ENCODE measurements around the gene MIER1.
A peak's percentile ranks its signal among the peaks of the same experiment; 100 is the strongest.

MIER1 gene

DNA sequence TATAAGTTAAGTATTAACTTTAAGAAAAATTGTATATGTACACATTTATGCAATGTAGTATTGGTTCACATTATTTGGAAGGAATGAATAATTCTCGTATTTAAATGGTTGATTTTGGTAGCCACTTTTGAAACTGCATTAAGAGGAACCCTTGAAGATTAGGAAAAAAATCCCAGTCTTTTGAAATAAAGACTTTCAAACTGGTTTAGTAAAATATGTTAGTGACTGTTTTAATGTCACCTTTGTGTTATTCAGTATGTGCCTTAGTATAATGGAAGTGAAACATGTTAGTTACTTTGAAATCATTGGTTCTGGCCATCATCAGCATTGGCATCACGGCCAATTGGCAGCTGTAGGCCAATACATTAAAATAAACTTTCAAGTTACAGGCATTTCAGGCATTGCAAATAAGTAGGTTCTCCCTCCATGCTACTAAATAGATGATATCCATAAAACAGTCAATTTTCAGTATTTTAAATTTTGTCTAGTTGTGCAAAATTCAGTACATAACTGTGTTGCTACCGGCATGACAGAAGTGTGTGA is 4.4 kb downstream of the MIER1 start:
- peaks cover 51% of the 10 kb centered on the region for H3K4me1 Mint-ChIP-seq (ENCODE audit: low read depth)

DNA sequence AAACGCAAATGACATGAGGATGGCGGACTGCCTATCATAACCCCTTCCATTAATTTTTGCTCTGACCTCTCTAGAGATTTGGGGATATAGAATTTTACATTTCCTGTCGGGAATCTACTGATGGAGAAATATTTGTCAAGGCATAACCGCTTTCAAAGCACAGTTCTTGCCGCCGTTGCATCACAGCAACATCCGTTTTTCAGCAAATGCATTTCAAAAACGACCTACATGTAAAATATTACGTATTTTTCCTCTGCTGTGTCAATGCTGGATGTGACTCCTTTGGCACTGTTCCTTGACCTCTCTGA is 4.9 kb downstream of the MIER1 start:
- H3K27me3 Mint-ChIP-seq (ENCODE audit: low read depth), result no peaks in the 10 kb centered on the region
- H3K9me3 Mint-ChIP-seq, result no peaks in the 10 kb centered on the region
- peak overlapping the region; percentile 92 for H3K27ac Mint-ChIP-seq
- H3K4me1 Mint-ChIP-seq (ENCODE audit: low read depth), result peaks cover 51% of the 10 kb centered on the region
- peaks cover 10% of the 10 kb centered on the region for H3K36me3 Mint-ChIP-seq (ENCODE audit: low read depth)
- H3K4me3 Mint-ChIP-seq, result peak overlapping the region; percentile 92
- DNase-seq (ENCODE audit: low spot score), result no peak

More for the DNA sequence above, 4.4 kb downstream of the MIER1 start:
- Mint-ChIP-seq H3K27ac (peak overlapping the region; percentile 92), H3K27me3 (ENCODE audit: low read depth) (no peaks in the 10 kb centered on the region), H3K9me3 (no peaks in the 10 kb centered on the region), H3K36me3 (ENCODE audit: low read depth) (peaks cover 10% of the 10 kb centered on the region), H3K4me3 (peak overlapping the region; percentile 92)
- no peak for DNase-seq (ENCODE audit: low spot score)

DNA sequence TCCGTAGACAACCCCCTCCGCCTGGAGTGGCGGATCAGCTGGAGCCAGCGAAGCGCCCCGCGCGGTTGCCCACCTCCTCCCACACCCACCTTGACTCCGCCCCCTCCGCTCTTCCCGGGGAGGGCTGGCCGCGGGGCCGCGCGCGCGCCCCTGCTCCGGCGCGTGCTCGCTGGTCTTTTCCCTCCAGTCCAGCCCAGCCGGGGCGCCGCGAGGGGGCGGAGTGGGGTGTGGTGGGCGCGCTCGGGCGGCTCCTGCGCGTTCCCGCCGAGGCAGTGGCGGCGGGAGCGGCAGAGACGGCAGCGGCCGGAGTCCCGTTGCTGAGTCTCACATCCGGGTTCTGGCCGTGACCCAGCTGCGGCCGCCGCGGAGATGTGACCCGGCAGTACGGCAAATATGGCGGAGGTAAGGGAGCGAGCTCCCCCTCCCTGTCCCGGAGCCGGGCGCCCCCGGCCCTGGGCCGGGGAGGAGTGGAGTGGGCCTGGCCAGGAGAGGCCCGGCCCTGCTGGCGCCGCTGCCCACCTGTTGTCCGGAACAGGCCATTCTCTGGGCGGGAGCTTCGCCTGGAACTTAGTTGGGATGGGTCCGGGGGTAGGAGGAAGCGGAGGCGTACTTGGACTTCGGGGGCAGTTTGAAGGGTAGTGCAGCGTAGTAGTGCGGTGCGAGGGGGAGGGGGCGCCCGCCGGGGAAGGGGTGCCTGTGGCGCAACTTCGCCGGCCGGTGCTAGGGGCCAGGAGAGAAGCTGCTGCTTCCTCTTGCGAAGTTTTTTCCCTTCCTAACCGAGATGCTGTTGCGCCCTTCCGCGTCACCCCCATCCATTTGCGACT is 5.4 kb downstream of the MIER1 start:
- H3K4me3 Mint-ChIP-seq, result peak overlapping the region; percentile 92
- H3K4me1 Mint-ChIP-seq (ENCODE audit: low read depth), result peaks cover 56% of the 10 kb centered on the region
- peaks cover 11% of the 10 kb centered on the region for H3K36me3 Mint-ChIP-seq (ENCODE audit: low read depth)
- peak overlapping the region; percentile 92 for H3K27ac Mint-ChIP-seq
- H3K27me3 Mint-ChIP-seq (ENCODE audit: low read depth), result no peaks in the 10 kb centered on the region
- DNase-seq (ENCODE audit: low spot score), result peak; percentile 95
- H3K9me3 Mint-ChIP-seq, result no peaks in the 10 kb centered on the region

DNA sequence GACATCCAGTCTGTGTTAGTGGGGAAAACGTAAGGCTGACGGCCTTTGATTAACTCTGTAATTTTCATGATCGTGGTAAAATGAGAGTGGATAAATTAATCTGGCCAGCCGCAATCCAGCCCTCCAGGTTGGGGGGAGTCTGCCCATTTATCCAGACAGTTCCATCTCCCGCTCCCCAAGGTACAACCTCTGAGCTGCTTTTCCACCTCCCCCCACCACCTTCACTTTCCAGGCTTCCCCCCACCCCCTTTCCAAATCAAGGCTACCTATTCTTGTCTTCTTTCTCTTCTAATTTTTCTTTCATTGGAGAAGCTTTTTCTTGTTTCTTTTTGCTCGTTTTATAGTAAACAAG is 6.0 kb downstream of the MIER1 start:
- H3K36me3 Mint-ChIP-seq (ENCODE audit: low read depth), result peaks cover 16% of the 10 kb centered on the region
- H3K9me3 Mint-ChIP-seq, result no peaks in the 10 kb centered on the region
- H3K4me1 Mint-ChIP-seq (ENCODE audit: low read depth), result peaks cover 58% of the 10 kb centered on the region
- DNase-seq (ENCODE audit: low spot score), result no peak
- peak overlapping the region; percentile 92 for H3K27ac Mint-ChIP-seq
- H3K4me3 Mint-ChIP-seq, result peak overlapping the region; percentile 92
- no peaks in the 10 kb centered on the region for H3K27me3 Mint-ChIP-seq (ENCODE audit: low read depth)

DNA sequence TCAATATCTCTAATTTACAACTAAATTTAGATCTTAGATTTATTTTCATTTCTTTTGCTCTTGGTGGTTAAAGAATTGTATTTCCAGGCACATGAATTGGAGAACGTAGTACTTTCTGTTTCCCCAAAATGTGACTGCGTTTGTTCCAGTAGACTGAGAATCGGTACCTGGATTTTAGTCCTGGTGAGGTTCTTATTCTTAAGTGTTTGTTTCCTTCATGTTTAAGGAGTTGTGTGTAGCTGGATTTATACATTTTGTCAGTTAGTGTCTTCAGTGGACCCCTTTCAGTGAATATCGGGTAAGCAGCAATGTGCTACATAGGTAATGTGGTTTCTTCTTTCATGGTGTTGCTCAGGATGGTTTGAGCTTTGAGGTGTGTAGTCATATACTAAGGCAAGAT is 6.8 kb downstream of the MIER1 start:
- no peaks in the 10 kb centered on the region for H3K9me3 Mint-ChIP-seq
- H3K27me3 Mint-ChIP-seq (ENCODE audit: low read depth), result no peaks in the 10 kb centered on the region
- peak overlapping the region; percentile 92 for H3K4me3 Mint-ChIP-seq
- peaks cover 55% of the 10 kb centered on the region for H3K4me1 Mint-ChIP-seq (ENCODE audit: low read depth)
- H3K27ac Mint-ChIP-seq, result peak overlapping the region; percentile 92
- DNase-seq (ENCODE audit: low spot score), result no peak
- H3K36me3 Mint-ChIP-seq (ENCODE audit: low read depth), result peaks cover 18% of the 10 kb centered on the region

DNA sequence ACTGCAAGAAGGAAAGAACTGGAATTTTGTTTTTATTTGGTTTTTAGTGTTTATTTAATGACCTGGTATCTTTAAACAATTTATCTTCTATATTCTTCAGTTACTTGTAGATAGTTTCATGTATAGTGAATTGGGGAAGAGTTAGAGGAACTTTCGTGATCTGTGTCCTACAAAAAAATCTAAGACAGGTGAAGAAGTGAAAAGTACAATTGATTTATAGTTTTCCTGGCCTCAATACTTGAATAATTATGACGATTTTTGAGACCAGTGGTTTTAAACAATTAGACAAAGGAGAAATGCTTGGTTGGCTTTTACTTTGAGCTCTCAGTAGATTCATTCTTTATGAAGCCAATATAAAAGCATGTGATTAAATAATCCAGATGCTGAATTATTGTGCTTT is 7.5 kb downstream of the MIER1 start:
- Mint-ChIP-seq H3K36me3 (ENCODE audit: low read depth) (peaks cover 21% of the 10 kb centered on the region), H3K4me1 (ENCODE audit: low read depth) (peaks cover 55% of the 10 kb centered on the region), H3K4me3 (peak overlapping the region; percentile 85), H3K27me3 (ENCODE audit: low read depth) (no peaks in the 10 kb centered on the region), H3K9me3 (no peaks in the 10 kb centered on the region), H3K27ac (peak overlapping the region; percentile 79)
- no peak for DNase-seq (ENCODE audit: low spot score)

DNA sequence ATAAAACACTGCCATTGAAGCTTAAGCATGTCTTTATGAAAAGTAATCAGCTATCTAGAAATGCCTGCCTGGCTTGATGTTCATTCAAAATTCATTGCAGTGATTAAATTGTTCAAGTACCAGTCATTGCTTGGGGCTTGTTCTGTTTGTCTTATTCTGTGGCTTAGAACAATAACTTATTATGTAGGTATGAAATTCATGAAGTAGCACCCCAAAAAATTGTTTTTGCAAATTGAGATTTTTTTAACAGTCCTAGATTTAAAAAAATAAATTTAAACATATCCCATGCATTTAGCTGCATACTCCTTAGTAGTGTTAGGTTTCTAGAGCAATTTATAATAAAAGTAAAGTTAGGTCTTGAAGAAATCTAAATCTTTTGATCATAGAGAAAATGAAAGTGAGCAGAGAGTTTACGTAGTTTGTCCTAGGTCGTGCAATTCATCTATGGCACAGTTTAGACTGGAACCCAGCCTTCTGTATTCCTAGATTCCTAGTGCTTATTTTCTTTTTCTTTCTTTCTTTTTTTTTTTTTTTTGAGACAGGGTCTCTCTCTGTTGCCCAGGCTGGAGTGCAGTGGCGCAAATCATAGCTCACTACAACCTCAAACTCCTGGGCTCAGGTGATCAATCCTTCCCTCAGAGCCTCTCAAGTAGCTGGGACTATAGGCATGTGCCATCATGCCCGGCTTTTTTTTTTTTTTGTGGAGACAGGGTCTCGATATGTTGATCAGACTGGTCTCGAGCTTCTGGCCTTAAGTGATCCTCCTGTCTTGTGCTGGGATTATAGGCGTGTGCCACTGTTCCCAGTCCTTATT is 9.3 kb downstream of the MIER1 start:
- Mint-ChIP-seq H3K36me3 (ENCODE audit: low read depth) (peaks cover 21% of the 10 kb centered on the region), H3K27ac (peak overlapping the region; percentile 81), H3K4me1 (ENCODE audit: low read depth) (peaks cover 59% of the 10 kb centered on the region), H3K27me3 (ENCODE audit: low read depth) (no peaks in the 10 kb centered on the region), H3K9me3 (no peaks in the 10 kb centered on the region), H3K4me3 (peak overlapping the region; percentile 85)
- no peak for DNase-seq (ENCODE audit: low spot score)

DNA sequence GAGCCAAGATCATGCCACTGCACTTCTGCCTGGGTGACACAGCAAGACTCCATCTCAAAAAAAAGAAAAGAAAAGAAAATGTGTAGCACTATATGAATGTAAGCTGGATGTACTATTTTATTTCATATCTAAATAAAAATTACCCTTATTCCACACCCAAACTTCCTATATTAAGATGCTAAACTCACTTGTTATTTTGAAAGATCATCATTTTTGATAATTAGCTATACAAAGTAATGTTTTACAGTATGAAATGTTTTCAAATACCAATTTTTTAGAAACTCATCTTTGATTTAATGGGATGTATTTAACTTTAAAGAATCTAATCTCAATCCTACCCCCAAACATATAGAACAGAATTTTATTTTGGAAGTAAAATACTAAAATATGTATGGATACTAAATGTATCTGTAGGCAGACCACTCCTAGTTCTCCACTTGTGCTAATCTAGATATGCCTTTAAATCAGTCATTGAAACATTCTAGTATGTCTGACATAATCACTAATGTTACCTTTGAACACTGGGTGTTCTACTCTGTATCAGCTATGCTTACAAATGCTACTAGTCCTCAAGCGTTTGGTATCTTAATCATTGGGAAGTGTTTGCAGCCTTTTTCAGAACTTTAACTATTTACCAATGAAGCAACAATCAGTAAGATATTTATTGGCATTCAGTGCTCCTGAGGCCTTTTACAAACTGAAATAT is 12.9 kb downstream of the MIER1 start:
- H3K4me1 Mint-ChIP-seq (ENCODE audit: low read depth), result peaks cover 70% of the 10 kb centered on the region
- H3K4me3 Mint-ChIP-seq, result no peak overlapping the region
- H3K27ac Mint-ChIP-seq, result no peak overlapping the region
- H3K9me3 Mint-ChIP-seq, result no peaks in the 10 kb centered on the region
- no peak for DNase-seq (ENCODE audit: low spot score)
- H3K36me3 Mint-ChIP-seq (ENCODE audit: low read depth), result peaks cover 37% of the 10 kb centered on the region
- no peaks in the 10 kb centered on the region for H3K27me3 Mint-ChIP-seq (ENCODE audit: low read depth)

DNA sequence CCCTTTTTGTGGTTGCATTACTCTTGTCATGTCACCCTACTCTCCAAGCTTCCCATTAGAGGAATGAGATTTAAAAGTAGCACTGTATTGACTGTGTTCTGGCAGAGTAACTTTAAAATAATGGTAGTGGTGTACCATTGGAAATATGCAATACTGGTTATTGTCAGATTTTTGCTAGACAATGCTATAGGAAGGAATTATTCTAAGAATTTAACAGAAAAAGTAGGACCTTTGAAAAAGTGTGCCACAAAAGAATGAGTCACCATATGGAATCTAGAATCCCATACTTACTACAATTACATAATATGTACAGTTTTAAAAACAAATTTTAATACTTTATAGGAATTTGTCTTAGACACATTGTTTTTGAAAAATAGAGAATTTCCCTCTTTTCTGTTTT is 13.8 kb downstream of the MIER1 start:
- DNase-seq (ENCODE audit: low spot score), result no peak
- H3K36me3 Mint-ChIP-seq (ENCODE audit: low read depth), result peaks cover 37% of the 10 kb centered on the region
- no peaks in the 10 kb centered on the region for H3K9me3 Mint-ChIP-seq
- H3K27ac Mint-ChIP-seq, result no peak overlapping the region
- peaks cover 65% of the 10 kb centered on the region for H3K4me1 Mint-ChIP-seq (ENCODE audit: low read depth)
- no peaks in the 10 kb centered on the region for H3K27me3 Mint-ChIP-seq (ENCODE audit: low read depth)
- no peak overlapping the region for H3K4me3 Mint-ChIP-seq

DNA sequence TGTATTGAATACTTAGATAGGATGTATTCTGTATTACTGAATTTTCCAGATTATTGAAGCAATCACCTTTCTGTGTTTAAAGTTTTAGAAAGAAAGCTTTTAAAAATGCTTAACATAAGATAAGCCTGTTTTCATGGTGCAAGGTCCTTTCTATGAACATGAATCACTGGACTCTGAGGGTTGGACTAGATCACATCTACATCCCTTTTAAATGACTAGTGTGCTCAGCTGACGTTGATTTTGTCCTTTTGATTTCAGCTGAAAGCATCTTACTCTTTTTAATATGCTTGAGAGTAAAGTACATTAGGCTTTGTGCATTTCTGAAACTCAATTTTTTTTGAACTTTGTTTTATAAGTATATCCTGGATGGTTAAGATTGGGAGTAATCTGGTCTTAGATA is 16.2 kb downstream of the MIER1 start:
- Mint-ChIP-seq H3K4me1 (ENCODE audit: low read depth) (peaks cover 49% of the 10 kb centered on the region), H3K9me3 (no peaks in the 10 kb centered on the region), H3K27ac (no peak overlapping the region), H3K27me3 (ENCODE audit: low read depth) (no peaks in the 10 kb centered on the region), H3K4me3 (no peak overlapping the region), H3K36me3 (ENCODE audit: low read depth) (peaks cover 34% of the 10 kb centered on the region)
- no peak for DNase-seq (ENCODE audit: low spot score)

DNA sequence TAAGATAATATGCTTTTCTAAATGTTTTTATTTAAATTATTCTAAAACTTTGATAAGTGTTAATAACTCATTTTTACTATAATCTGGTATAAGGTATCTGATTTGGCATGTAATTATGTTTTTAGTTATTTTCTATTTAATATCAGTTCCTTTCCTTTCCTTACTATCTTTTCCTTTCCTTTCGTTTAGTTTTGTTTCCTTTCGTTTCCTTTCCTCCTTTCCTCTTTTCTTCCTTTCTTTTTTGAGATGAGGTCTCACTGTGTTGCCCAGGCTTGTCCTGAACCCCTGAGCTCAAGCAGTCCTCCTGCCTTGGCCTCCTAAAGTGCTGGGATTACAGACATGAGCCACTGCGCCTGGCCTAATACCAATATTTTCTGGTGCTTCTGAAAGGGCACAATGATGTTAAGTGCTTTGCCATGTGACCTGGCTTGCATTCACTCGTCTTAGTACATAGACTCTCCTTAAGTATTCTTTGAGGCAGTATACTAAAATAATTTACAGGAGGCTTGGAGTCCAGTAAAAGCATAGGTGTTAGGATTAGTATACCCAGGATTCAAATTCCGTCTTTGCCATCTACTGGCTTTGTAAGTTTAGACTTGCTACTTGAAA is 18.7 kb downstream of the MIER1 start:
- H3K27me3 Mint-ChIP-seq (ENCODE audit: low read depth), result no peaks in the 10 kb centered on the region
- H3K27ac Mint-ChIP-seq, result peak overlapping the region; percentile 55
- H3K4me1 Mint-ChIP-seq (ENCODE audit: low read depth), result peaks cover 48% of the 10 kb centered on the region
- no peak overlapping the region for H3K4me3 Mint-ChIP-seq
- no peak for DNase-seq (ENCODE audit: low spot score)
- peaks cover 49% of the 10 kb centered on the region for H3K36me3 Mint-ChIP-seq (ENCODE audit: low read depth)
- no peaks in the 10 kb centered on the region for H3K9me3 Mint-ChIP-seq

DNA sequence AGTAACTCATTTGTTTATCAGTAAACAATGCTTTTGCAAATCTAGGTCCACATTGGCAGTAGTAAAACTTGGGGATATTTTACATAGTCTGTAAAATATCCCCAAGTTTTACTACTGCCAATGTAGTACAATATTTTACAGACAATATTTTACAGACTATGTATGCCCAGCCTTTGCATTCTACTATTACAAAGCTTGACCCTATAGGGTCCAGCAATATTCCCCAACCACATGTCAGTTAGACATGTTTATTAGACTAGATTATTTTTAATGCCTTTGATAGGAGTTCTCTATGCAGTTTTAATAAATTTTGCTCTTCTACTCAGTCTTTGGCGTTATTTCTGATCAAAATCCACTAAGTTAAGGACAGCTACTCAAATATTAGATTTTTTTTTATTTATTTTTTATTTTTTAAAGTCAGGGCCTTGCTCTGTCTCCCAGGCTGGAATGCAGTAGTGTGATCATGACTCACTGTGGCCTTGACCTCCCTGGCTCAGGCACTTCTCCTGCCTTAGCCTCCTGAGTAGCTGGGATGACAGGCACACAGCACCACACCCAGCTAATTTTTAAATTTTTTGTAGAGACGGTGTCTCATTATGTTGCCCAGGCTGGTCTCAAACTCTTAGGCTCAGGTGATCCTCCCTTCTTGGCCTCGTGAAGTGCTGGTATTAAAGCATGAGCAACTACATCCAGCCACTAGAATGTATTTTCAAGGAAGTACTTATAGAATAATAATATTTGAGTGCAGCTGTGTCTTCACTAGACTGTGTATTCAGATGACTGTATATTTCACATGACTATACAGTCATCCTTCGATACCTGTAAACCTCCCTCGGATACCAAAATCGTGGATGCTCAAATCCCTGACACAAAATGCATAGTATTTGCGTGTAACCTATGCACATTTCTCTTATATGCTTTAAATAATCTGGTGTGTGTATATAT is 19.8 kb downstream of the MIER1 start:
- DNase-seq (ENCODE audit: low spot score), result no peak
- Mint-ChIP-seq H3K9me3 (no peaks in the 10 kb centered on the region), H3K4me1 (ENCODE audit: low read depth) (peaks cover 41% of the 10 kb centered on the region), H3K27ac (no peak overlapping the region), H3K27me3 (ENCODE audit: low read depth) (no peaks in the 10 kb centered on the region), H3K4me3 (no peak overlapping the region), H3K36me3 (ENCODE audit: low read depth) (peaks cover 54% of the 10 kb centered on the region)

DNA sequence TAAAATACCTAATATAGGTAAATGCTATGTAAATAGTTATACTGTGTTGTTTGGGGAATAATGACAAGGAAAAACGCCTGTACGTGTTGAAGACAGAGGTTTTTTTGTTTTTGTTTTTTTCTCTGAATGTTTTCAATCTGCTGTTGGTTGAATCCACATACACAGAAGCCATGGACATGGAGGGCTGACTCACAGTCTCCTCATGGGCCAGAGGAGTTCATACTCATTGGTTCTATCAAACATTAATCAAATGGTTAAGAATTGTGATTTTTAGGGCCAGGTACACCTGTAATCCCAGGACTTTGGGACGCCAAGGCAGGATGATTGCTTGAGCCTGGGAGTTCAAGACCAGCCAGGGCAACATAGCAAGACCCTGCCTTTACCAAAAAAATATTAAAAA is 20.5 kb downstream of the MIER1 start:
- no peaks in the 10 kb centered on the region for H3K27me3 Mint-ChIP-seq (ENCODE audit: low read depth)
- no peak for DNase-seq (ENCODE audit: low spot score)
- H3K4me1 Mint-ChIP-seq (ENCODE audit: low read depth), result peaks cover 35% of the 10 kb centered on the region
- H3K4me3 Mint-ChIP-seq, result no peak overlapping the region
- no peak overlapping the region for H3K27ac Mint-ChIP-seq
- peaks cover 53% of the 10 kb centered on the region for H3K36me3 Mint-ChIP-seq (ENCODE audit: low read depth)
- no peaks in the 10 kb centered on the region for H3K9me3 Mint-ChIP-seq
